WTC11 (cell line): ENCODE results near the gene RANBP17.
"Not testable (repeated sequence)": the region's sequence is repeated elsewhere in the genome, so short reads cannot be mapped to it uniquely, and the experiment has no call there.

Experiments
- TF ChIP-seq, protein P1 (sequence below): fragments of 200-600 bp; IDR thresholded peaks from 2 replicates; pipeline ENCODE4 v1.8.0; 2022; ENCODE audit warnings: antibody characterized with exemption
- TF ChIP-seq, protein P2 (sequence below): sonication (generic); formaldehyde crosslinking; IDR thresholded peaks from 2 replicates; pipeline ENCODE4 v1.8.0; 2022; ENCODE audit warnings: missing genetic modification reagents

DNA sequence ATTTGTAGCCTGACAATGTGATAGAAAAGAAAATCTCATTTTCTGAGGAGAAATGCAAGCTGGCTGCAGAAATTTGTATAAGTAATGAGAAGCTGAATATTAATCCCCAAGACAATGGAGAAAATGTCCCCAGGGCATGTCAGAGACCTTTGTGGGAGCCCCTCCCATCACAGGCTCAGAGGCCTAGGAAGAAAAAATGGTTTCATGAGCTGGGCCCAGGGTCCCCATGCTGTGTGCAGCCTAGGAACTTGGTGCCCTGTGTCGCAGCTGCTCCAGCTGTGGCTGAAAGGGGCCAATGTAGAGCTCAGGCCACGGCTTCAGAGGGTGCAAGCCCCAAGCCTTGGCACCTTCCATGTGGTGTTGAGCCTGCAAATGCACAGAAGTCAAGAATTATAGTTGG, 118.4 kb downstream of the RANBP17 start:
- TF ChIP-seq, protein P1, sequence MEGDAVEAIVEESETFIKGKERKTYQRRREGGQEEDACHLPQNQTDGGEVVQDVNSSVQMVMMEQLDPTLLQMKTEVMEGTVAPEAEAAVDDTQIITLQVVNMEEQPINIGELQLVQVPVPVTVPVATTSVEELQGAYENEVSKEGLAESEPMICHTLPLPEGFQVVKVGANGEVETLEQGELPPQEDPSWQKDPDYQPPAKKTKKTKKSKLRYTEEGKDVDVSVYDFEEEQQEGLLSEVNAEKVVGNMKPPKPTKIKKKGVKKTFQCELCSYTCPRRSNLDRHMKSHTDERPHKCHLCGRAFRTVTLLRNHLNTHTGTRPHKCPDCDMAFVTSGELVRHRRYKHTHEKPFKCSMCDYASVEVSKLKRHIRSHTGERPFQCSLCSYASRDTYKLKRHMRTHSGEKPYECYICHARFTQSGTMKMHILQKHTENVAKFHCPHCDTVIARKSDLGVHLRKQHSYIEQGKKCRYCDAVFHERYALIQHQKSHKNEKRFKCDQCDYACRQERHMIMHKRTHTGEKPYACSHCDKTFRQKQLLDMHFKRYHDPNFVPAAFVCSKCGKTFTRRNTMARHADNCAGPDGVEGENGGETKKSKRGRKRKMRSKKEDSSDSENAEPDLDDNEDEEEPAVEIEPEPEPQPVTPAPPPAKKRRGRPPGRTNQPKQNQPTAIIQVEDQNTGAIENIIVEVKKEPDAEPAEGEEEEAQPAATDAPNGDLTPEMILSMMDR: not testable (repeated sequence)
- TF ChIP-seq, protein P2, sequence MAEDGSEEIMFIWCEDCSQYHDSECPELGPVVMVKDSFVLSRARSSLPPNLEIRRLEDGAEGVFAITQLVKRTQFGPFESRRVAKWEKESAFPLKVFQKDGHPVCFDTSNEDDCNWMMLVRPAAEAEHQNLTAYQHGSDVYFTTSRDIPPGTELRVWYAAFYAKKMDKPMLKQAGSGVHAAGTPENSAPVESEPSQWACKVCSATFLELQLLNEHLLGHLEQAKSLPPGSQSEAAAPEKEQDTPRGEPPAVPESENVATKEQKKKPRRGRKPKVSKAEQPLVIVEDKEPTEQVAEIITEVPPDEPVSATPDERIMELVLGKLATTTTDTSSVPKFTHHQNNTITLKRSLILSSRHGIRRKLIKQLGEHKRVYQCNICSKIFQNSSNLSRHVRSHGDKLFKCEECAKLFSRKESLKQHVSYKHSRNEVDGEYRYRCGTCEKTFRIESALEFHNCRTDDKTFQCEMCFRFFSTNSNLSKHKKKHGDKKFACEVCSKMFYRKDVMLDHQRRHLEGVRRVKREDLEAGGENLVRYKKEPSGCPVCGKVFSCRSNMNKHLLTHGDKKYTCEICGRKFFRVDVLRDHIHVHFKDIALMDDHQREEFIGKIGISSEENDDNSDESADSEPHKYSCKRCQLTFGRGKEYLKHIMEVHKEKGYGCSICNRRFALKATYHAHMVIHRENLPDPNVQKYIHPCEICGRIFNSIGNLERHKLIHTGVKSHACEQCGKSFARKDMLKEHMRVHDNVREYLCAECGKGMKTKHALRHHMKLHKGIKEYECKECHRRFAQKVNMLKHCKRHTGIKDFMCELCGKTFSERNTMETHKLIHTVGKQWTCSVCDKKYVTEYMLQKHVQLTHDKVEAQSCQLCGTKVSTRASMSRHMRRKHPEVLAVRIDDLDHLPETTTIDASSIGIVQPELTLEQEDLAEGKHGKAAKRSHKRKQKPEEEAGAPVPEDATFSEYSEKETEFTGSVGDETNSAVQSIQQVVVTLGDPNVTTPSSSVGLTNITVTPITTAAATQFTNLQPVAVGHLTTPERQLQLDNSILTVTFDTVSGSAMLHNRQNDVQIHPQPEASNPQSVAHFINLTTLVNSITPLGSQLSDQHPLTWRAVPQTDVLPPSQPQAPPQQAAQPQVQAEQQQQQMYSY (CRISPR knock-in tag): not testable (repeated sequence)
